22Rv1 (cell line): Measurements from ENCODE around the gene ADAMTS2.

Experiments
- H3K27ac ChIP-seq: fragments of 450-650 bp; 2 replicates; pipeline ENCODE4 v1.5.1; 2017
- ZFX ChIP-seq: fragments of 450-650 bp; IDR thresholded peaks from 2 replicates; pipeline ENCODE4 v1.6.1; 2017; ENCODE audit warnings: antibody characterized with exemption, borderline replicate concordance
- TF ChIP-seq, protein P1 (sequence below): fragments of 450-650 bp; IDR thresholded peaks from 2 replicates; pipeline ENCODE4 v1.5.1; 2017; ENCODE audit warnings: mild to moderate bottlenecking

Gene ADAMTS2

DNA sequence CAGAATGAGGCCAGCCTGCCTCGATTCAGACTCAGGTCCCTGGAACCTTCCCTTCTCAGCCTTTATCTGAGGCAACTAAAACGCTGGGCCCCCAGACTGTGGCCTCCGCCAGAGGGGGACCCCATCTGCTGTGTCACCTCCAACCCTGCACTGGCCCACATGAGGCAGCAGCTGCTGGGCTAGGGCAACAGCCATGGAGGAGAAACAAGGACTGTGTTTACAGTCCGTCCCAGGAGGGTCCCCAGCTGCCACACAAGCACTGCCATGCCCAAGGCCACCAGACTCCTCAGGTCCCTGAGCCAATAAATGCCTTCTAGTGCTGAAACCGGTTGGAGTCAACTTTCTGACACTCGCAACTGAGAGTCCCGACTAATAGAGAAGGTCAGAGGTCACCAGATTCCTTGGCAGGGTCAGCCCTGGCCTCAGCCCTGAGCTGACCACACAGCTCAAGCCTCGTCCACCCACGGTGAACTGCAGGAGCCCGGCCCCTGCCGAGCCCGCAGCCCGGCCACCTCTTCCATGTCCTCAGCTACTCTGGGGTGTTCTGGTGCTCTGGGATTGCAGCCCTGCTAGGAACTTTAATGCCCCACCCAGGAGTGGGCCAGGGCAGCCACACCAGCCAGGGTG is 208.1 kb downstream of the ADAMTS2 start:
- H3K27ac ChIP-seq, result no peak overlapping the region
- TF ChIP-seq, protein P1, sequence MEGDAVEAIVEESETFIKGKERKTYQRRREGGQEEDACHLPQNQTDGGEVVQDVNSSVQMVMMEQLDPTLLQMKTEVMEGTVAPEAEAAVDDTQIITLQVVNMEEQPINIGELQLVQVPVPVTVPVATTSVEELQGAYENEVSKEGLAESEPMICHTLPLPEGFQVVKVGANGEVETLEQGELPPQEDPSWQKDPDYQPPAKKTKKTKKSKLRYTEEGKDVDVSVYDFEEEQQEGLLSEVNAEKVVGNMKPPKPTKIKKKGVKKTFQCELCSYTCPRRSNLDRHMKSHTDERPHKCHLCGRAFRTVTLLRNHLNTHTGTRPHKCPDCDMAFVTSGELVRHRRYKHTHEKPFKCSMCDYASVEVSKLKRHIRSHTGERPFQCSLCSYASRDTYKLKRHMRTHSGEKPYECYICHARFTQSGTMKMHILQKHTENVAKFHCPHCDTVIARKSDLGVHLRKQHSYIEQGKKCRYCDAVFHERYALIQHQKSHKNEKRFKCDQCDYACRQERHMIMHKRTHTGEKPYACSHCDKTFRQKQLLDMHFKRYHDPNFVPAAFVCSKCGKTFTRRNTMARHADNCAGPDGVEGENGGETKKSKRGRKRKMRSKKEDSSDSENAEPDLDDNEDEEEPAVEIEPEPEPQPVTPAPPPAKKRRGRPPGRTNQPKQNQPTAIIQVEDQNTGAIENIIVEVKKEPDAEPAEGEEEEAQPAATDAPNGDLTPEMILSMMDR, result no peak
- TF ChIP-seq ZFX, result no peak

DNA sequence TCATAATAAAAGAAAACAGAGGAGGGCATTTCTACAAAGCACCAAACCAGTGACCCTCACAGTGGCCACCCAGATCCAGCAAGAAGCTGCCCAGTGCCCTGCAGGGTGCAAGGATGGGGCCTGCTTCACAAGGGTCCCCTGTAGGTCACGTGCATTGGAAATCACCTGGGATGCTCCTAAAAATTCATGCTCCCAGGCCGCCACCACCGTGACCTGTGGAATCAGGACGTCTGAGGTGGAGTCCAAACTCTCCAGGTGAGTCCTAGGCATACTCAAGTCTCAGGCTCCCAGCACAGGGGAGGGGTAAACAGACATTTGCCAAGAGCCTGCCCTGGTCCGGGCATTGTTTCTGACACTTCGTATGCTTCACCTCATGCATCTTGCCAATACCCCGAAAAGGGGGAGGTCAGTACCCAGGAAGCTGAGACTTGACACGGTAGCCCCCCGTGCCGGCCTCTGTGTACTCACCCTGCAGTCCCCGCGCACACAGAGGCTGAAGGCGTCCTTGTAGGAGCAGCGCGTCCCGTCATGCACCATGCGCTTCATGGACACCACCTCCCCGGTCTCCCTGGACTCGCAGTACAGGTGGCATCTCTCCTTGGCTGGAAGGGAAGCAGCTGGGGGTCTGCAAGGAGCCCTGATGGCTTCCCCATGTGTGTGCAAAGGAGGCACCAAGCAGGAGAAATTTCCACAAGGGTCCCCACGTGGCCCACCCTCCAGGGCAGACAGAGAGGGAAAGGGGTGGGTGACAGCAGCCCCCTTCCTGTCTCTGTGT is 209.6 kb downstream of the ADAMTS2 start:
- H3K27ac ChIP-seq, result no peak overlapping the region
- TF ChIP-seq ZFX, result no peak
- TF ChIP-seq, protein P1, result no peak

DNA sequence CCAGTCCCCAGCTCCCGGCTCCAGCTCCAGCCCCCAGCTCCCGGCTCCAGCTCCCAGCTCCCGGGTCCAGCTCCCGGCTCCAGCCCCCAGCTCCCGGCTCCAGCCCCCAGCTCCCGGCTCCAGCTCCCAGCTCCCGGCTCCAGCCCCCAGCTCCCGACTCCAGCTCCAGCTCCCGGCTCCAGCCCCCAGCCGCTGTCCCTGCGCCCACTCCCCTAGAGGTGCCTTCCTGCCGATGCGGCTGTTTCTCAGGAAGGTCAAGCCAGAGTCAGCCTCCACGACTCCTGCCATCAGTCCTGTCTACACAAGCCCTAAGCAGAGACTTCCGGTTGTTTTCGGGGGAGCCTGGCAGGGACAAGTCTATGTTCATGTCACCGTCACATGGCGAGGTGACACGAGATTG is 210.3 kb downstream of the ADAMTS2 start:
- TF ChIP-seq ZFX, result no peak
- TF ChIP-seq, protein P1, result no peak
- no peak overlapping the region for H3K27ac ChIP-seq

DNA sequence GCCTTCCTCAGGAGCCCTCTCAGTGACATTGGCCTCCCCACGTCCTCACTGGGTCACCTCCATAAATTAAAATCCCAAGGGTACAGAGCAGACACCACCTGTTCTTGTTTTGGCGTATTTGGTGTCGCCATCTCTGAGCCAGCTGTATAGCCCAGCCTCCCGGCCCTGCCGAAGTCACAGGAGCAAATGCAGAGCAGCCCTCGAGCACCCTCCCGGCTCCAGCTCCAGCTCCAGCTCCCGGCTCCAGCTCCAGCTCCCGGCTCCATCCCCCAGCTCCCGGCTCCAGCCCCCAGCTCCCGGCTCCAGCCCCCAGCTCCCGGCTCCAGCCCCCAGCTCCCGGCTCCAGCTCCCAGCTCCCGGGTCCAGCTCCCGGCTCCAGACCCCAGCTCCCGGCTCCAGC is 210.8 kb downstream of the ADAMTS2 start:
- TF ChIP-seq, protein P1, result no peak
- TF ChIP-seq ZFX, result no peak
- no peak overlapping the region for H3K27ac ChIP-seq

DNA sequence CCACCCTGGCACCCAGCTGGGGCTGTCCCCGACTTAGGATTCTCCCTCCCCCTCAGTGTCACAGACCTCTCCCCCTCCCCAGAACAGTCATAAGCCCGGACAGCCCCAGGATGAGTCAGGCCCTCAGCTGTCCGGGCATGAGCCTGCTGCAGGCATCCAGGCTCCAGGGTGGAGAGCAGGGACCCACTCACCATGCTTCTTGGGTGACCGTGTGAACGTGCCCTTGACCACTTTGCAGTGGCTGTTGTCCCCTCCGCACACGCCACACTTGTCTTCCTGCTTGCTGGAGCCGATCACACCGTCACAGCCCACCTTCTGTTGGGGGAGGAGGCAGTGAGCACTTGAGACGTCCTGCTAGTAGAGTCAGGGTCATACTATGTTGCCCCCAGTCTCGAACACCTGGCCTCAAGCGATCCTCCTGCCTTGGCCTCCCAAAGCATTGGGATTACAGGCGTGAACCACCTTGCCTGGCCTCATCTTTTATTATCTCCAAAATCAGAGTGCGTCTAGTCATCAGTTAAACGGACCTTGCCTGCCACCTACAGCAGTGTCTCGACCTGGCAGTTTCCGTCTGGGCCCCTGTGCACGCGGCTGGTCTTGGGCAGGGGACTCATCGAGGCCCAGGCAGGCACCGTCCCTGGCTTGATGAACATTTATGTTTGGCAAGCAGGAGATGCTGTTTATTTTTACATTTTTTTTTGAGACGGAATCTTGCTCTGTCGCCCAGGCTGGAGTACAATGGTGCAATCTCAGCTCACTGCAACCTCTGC is 212.5 kb downstream of the ADAMTS2 start:
- H3K27ac ChIP-seq, result no peak overlapping the region
- TF ChIP-seq ZFX, result no peak
- TF ChIP-seq, protein P1, result no peak

- no peak for TF ChIP-seq ZFX
- TF ChIP-seq, protein P1, result no peak
- no peak overlapping the region for H3K27ac ChIP-seq
Observed at GRCh38 chr5:179131886-179132585, 213.2 kb downstream of the ADAMTS2 start.
